Fibroblast of lung (primary cell): Measurements from ENCODE around the gene FYB2. TPM values are rescaled to one million over a fixed set of nuclear protein-coding genes. Genes with fewer than 3 reads are reported as not detected.

ENCODE experiments used
- DNase-seq, 2 donors: peaks; one replicate each; pipeline versions ENCODE4 v3.0.0 to v3.0.0-alpha.2; 2010; ENCODE audit warnings: low read depth in 2 of 2
- H2AFZ ChIP-seq: 2 replicates; pipeline ENCODE4 v1.5.1; 2012; ENCODE audit warnings: low read length, control low read depth, inconsistent platforms
- H3K27ac ChIP-seq: 2 replicates; pipeline ENCODE4 v1.5.1; 2011; ENCODE audit warnings: low read length, control low read depth; ENCODE audit not compliant: insufficient read depth
- H3K27me3 ChIP-seq: 2 replicates; pipeline ENCODE4 v1.5.1; 2011; ENCODE audit warnings: mild to moderate bottlenecking, low read length; ENCODE audit not compliant: control insufficient read depth, insufficient read depth
- H3K36me3 ChIP-seq: 2 replicates; pipeline ENCODE4 v1.5.1; 2011; ENCODE audit warnings: low read length; ENCODE audit not compliant: control insufficient read depth, insufficient read depth
- H3K4me1 ChIP-seq: 2 replicates; pipeline ENCODE4 v1.5.1; 2011; ENCODE audit warnings: low read length; ENCODE audit not compliant: control insufficient read depth, insufficient read depth; ENCODE audit errors: extremely low read depth
- H3K4me2 ChIP-seq: 2 replicates; pipeline ENCODE4 v1.5.1; 2011; ENCODE audit warnings: low read length, control low read depth; ENCODE audit not compliant: insufficient read depth; ENCODE audit errors: extremely low read depth
- H3K4me3 ChIP-seq, 4 experiments: fragments of 200-600 bp in 1 of 4; sonication (generic) in 1 of 4; replicated peaks in 1 of 4; 2 replicates each; pipeline ENCODE4 v1.5.1; 2011 to 2016; ENCODE audit warnings: low read length in 4 of 4, low read depth in 3 of 4, mild to moderate bottlenecking in 3 of 4, control low read depth in 2 of 4, inconsistent platforms in 1 of 4, mixed read lengths in 1 of 4; ENCODE audit not compliant: insufficient read depth in 1 of 4; ENCODE audit errors: control extremely low read depth in 1 of 4
- H3K79me2 ChIP-seq: 2 replicates; pipeline ENCODE4 v1.5.1; 2012; ENCODE audit warnings: mild to moderate bottlenecking, low read length, inconsistent platforms; ENCODE audit not compliant: control insufficient read depth, insufficient read depth
- H3K9ac ChIP-seq: 2 replicates; pipeline ENCODE4 v1.5.1; 2011; ENCODE audit warnings: mild to moderate bottlenecking, low read length, control low read depth; ENCODE audit not compliant: insufficient read depth
- H3K9me3 ChIP-seq: 2 replicates; pipeline ENCODE4 v1.5.1; 2012; ENCODE audit warnings: low read depth, low read length; ENCODE audit not compliant: control insufficient read depth, insufficient read depth
- H4K20me1 ChIP-seq: 2 replicates; pipeline ENCODE4 v1.5.1; 2011; ENCODE audit warnings: low read length; ENCODE audit not compliant: control insufficient read depth, insufficient read depth; ENCODE audit errors: extremely low read depth
- EZH2 ChIP-seq: IDR thresholded peaks from 2 replicates; pipeline ENCODE4 v1.5.1; 2012; ENCODE audit warnings: low read length, control low read depth, mild to moderate bottlenecking; ENCODE audit errors: missing control alignments
- polyA plus RNA-seq, 2 donors: library from polyadenylated mRNA; depleted of rRNA in 1 of 2; stranded (reverse) in 1 of 2; unstranded in 1 of 2; fragments of >200 nt; gene quantifications; 2 replicates each; pipeline ENCODE4 v1.2.1, GENCODE V29; 2011 to 2012; ENCODE audit warnings: missing spikeins in 1 of 2
- total RNA-seq: library from RNA; depleted of rRNA; stranded (reverse); fragments of >200 nt; gene quantifications from 2 replicates; pipeline ENCODE4 v1.2.1, GENCODE V29; 2014
- TF ChIP-seq, protein P1 (sequence below), 2 donors: IDR thresholded peaks in 1 of 2; conservative IDR thresholded peaks in 1 of 2; 1 replicate in 1 of 2; 2 replicates in 1 of 2; pipeline ENCODE4 v1.5.1; 2011 to 2012; ENCODE audit warnings: low read length in 2 of 2, control low read depth in 1 of 2, inconsistent platforms in 1 of 2, low read depth in 1 of 2, mild to moderate bottlenecking in 1 of 2

FYB2 gene
- total and polyA plus RNA-seq, 2 donors (not counting 1 experiment from before 2014, with no cell fraction given): not detected

DNA sequence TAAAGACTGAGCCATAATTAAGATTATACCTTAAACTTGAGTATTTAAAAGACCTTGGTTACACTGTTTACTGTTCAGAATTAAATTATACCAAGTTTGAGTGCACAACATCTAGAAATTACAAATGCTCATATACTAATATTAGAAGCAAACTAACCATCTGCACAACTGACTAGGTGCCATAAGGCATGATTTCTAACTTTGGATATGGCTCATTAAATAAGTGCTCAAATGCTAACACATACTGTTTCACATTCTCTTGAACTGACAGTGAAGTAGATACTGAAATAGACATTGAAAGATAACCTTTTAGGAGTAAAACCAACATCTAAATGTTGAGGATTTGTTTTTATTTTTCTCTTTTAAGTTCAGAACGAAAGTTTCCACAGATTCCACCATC lies 100.0 kb downstream of the FYB2 start:
- Histone ChIP-seq H4K20me1 (no peaks in the 10 kb centered on the region), H3K9me3 (no peaks in the 10 kb centered on the region), H3K4me2 (no peak overlapping the region), H3K27ac (no peak overlapping the region), H2AFZ (no peak overlapping the region), H3K4me1 (no peaks in the 10 kb centered on the region), H3K9ac (no peak overlapping the region), H3K4me3 (no peak overlapping the region), H3K27me3 (no peaks in the 10 kb centered on the region), H3K79me2 (no peaks in the 10 kb centered on the region), H3K36me3 (no peaks in the 10 kb centered on the region)
- DNase-seq: no peak
- TF ChIP-seq, protein P1, sequence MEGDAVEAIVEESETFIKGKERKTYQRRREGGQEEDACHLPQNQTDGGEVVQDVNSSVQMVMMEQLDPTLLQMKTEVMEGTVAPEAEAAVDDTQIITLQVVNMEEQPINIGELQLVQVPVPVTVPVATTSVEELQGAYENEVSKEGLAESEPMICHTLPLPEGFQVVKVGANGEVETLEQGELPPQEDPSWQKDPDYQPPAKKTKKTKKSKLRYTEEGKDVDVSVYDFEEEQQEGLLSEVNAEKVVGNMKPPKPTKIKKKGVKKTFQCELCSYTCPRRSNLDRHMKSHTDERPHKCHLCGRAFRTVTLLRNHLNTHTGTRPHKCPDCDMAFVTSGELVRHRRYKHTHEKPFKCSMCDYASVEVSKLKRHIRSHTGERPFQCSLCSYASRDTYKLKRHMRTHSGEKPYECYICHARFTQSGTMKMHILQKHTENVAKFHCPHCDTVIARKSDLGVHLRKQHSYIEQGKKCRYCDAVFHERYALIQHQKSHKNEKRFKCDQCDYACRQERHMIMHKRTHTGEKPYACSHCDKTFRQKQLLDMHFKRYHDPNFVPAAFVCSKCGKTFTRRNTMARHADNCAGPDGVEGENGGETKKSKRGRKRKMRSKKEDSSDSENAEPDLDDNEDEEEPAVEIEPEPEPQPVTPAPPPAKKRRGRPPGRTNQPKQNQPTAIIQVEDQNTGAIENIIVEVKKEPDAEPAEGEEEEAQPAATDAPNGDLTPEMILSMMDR (conservative IDR thresholded peaks at IDR 0.05 in 1 of 2, IDR thresholded peaks at IDR 0.05 in 1 of 2; ENCODE audit: low read depth in 1 of 2, low read length in 2 of 2): no peak
- TF ChIP-seq EZH2: no peak

DNA sequence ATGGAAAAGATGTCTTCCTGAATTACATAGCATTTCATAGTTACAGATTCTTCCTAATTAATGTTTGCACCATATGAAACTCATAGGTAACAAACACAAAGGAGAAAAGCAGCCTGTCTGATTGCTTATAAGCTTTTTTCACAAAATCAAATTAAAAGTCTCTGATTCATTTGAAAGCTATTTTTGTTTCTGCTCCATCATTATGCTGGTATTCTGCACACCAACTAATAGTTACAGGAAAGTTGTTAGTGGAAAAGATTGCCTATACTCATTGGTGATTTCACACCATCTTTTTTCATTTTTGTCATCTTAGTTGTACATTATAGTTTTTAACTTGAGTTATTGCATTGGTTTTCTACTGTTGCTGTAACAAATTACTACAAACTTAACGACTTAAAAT lies 104.0 kb downstream of the FYB2 start:
- H3K4me1 ChIP-seq: peaks cover 3% of the 10 kb centered on the region
- no peaks in the 10 kb centered on the region for H3K36me3 ChIP-seq
- H3K27ac ChIP-seq: no peak overlapping the region
- H2AFZ ChIP-seq: no peak overlapping the region
- H3K4me3 ChIP-seq: no peak overlapping the region
- TF ChIP-seq, protein P1 (conservative IDR thresholded peaks at IDR 0.05 in 1 of 2, IDR thresholded peaks at IDR 0.05 in 1 of 2; ENCODE audit: low read depth in 1 of 2, low read length in 2 of 2): no peak
- TF ChIP-seq EZH2: no peak
- no peaks in the 10 kb centered on the region for H3K9me3 ChIP-seq
- no peak overlapping the region for H3K9ac ChIP-seq
- H3K4me2 ChIP-seq: no peak overlapping the region
- H3K79me2 ChIP-seq: no peaks in the 10 kb centered on the region
- DNase-seq: peak in 1 of 2 donors; percentile 68
- H4K20me1 ChIP-seq: no peaks in the 10 kb centered on the region
- H3K27me3 ChIP-seq: no peaks in the 10 kb centered on the region

DNA sequence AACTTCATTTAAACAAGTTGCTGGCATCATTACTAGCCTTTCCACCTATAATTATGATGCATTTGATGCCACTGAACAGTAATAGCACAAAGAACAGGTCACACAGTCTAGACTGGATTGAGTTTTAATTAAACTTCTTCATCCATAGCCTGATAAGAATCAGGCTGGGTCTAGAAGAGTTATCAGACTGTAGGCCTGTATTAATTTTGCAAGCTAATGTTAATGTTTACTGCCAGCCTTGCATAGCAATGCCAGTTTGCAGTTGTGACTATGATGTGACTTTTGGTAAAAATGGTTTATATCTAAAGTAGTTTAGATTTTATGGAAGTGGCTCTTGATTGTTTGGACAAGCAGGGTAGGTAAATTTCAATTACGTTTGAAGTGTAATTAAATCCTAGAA lies 106.1 kb downstream of the FYB2 start:
- H3K4me2 ChIP-seq: no peak overlapping the region
- H3K9me3 ChIP-seq: no peaks in the 10 kb centered on the region
- no peak overlapping the region for H3K9ac ChIP-seq
- no peak overlapping the region for H3K27ac ChIP-seq
- peaks cover 3% of the 10 kb centered on the region for H3K4me1 ChIP-seq
- no peaks in the 10 kb centered on the region for H4K20me1 ChIP-seq
- no peaks in the 10 kb centered on the region for H3K27me3 ChIP-seq
- no peak for DNase-seq
- TF ChIP-seq EZH2: no peak
- TF ChIP-seq, protein P1 (conservative IDR thresholded peaks at IDR 0.05 in 1 of 2, IDR thresholded peaks at IDR 0.05 in 1 of 2; ENCODE audit: low read depth in 1 of 2, low read length in 2 of 2): no peak
- H3K4me3 ChIP-seq: no peak overlapping the region
- no peaks in the 10 kb centered on the region for H3K79me2 ChIP-seq
- no peaks in the 10 kb centered on the region for H3K36me3 ChIP-seq
- no peak overlapping the region for H2AFZ ChIP-seq
